Spleen (tissue), 7 donors: Measurements from ENCODE around the gene TPST1.

Experiments used
- POLR2A ChIP-seq, 3 donors: fragments of 450-650 bp; IDR thresholded peaks; one replicate each; pipeline ENCODE4 v1.5.1; 2017; ENCODE audit warnings: antibody characterized with exemption in 3 of 3, mild to moderate bottlenecking in 1 of 3
- POLR2AphosphoS5 ChIP-seq, 3 donors: sonication (generic); formaldehyde crosslinking; IDR thresholded peaks; one replicate each; pipeline ENCODE4 v1.5.1; 2017; ENCODE audit warnings: antibody characterized with exemption in 3 of 3
- TF ChIP-seq, protein P1 (sequence below), 11 experiments: fragments of 200-600 bp in 7 of 11; fragments of 450-650 bp in 4 of 11; sonication (generic) in 4 of 11; IDR thresholded peaks in 8 of 11; conservative IDR thresholded peaks in 3 of 11; 1 replicate in 7 of 11; 2 replicates in 4 of 11; pipeline versions ENCODE4 v1.4.0 to v1.8.0; 2016 to 2021; ENCODE audit warnings: antibody characterized with exemption in 11 of 11, inconsistent platforms in 4 of 11, mild to moderate bottlenecking in 1 of 11
- donor health status: DM: no; HTN: no; CAD: no; lungs with moderate emphysema.
- donor health status: DM: no; HTN: no; CAD: no.
- donor health status: DM: no; HTN: no; CAD: no.

DNA sequence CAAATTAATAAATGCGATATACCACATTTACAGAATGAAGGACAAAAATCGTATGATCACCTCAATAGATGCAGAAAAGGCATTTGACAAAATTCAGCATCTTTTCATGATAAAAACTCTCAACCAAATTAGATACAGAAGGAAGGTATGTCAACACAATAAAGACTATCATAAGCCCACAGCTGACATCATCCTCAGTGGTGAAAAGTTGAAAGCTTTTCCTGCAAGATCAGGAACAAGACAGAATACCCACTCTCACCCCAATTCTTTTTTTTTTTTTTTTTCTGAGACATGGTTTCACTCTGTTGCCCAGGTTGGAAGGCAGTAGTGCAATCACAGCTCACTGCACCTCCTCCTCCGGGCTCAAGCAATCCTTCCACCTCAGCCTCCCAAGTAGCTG lies 67.2 kb downstream of the TPST1 start:
- TF ChIP-seq POLR2A (IDR thresholded peaks at IDR 0.05) (no peak), POLR2AphosphoS5 (IDR thresholded peaks at IDR 0.05) (no peak)
- TF ChIP-seq, protein P1, sequence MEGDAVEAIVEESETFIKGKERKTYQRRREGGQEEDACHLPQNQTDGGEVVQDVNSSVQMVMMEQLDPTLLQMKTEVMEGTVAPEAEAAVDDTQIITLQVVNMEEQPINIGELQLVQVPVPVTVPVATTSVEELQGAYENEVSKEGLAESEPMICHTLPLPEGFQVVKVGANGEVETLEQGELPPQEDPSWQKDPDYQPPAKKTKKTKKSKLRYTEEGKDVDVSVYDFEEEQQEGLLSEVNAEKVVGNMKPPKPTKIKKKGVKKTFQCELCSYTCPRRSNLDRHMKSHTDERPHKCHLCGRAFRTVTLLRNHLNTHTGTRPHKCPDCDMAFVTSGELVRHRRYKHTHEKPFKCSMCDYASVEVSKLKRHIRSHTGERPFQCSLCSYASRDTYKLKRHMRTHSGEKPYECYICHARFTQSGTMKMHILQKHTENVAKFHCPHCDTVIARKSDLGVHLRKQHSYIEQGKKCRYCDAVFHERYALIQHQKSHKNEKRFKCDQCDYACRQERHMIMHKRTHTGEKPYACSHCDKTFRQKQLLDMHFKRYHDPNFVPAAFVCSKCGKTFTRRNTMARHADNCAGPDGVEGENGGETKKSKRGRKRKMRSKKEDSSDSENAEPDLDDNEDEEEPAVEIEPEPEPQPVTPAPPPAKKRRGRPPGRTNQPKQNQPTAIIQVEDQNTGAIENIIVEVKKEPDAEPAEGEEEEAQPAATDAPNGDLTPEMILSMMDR (IDR thresholded peaks at IDR 0.05 in 8 of 11, conservative IDR thresholded peaks at IDR 0.05 in 3 of 11) = no peak
